ENCODE results near the gene GNA12.

GNA12 gene

DNA sequence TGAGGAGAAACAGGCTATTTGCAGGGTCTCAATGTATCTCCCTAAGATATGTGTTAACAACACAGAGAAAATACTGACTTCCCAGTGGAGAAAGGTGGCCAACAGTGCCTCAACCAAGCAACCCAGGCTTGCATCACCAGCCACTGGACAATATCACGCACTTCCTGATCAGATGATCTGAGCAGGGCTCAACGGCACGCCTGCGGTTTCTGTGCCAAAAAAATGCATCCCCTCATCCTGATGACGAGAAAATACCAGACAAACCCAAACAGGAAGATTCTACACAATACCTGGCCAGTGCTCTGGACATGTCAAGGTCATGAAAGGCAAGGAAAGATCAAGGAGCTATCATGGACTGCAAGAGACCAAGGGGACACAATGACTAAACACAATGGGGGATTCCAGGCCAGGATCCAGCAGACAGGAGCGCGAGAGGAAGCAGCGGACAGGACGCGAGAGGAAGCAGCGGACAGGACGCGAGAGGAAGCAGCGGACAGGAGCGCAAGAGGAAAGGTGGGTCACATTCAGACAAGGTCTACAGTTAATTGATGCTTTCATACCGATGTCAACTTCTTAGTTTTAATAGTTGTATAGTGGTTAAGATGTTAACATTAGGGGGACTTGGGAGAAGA, 51.1 kb downstream of the GNA12 start:
- Histone ChIP-seq H3K9ac (ENCODE audit: low read depth, low read length) (no peak overlapping the region), H3K4me3 (ENCODE audit: low read depth in 1 of 2, low read length in 2 of 2) (no peak overlapping the region), H3K36me3 (ENCODE audit: insufficient read depth, low read length) (peaks cover 48% of the 10 kb centered on the region), H3K9me3 (ENCODE audit: insufficient read depth, low read length, severe bottlenecking) (no peaks in the 10 kb centered on the region), H3K27me3 (ENCODE audit: insufficient read depth, low read length, poor library complexity) (no peaks in the 10 kb centered on the region), H3K27ac (ENCODE audit: low read length) (no peak overlapping the region), H3K4me2 (ENCODE audit: insufficient read depth, low read length) (no peak overlapping the region), H2AFZ (ENCODE audit: low read depth, low read length) (no peak overlapping the region), H3K4me1 (ENCODE audit: insufficient read depth, low read length) (no peaks in the 10 kb centered on the region), H3K79me2 (ENCODE audit: insufficient read depth, low read length) (peaks cover 17% of the 10 kb centered on the region), H4K20me1 (ENCODE audit: insufficient read depth, low read length) (peaks cover 15% of the 10 kb centered on the region; the same call in 1 of the 2 replicates)
- TF ChIP-seq EZH2 (IDR thresholded peaks at IDR 0.05; ENCODE audit: borderline replicate concordance, low read depth, low read length, severe bottlenecking): no peak
- TF ChIP-seq, protein P1, sequence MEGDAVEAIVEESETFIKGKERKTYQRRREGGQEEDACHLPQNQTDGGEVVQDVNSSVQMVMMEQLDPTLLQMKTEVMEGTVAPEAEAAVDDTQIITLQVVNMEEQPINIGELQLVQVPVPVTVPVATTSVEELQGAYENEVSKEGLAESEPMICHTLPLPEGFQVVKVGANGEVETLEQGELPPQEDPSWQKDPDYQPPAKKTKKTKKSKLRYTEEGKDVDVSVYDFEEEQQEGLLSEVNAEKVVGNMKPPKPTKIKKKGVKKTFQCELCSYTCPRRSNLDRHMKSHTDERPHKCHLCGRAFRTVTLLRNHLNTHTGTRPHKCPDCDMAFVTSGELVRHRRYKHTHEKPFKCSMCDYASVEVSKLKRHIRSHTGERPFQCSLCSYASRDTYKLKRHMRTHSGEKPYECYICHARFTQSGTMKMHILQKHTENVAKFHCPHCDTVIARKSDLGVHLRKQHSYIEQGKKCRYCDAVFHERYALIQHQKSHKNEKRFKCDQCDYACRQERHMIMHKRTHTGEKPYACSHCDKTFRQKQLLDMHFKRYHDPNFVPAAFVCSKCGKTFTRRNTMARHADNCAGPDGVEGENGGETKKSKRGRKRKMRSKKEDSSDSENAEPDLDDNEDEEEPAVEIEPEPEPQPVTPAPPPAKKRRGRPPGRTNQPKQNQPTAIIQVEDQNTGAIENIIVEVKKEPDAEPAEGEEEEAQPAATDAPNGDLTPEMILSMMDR (IDR thresholded peaks at IDR 0.05; ENCODE audit: borderline replicate concordance, extremely low read depth, low read length, poor library complexity, severe bottlenecking): no peak
- ATAC-seq (ENCODE audit: insufficient read depth, low read depth) (no peak), DNase-seq (no peak)

DNA sequence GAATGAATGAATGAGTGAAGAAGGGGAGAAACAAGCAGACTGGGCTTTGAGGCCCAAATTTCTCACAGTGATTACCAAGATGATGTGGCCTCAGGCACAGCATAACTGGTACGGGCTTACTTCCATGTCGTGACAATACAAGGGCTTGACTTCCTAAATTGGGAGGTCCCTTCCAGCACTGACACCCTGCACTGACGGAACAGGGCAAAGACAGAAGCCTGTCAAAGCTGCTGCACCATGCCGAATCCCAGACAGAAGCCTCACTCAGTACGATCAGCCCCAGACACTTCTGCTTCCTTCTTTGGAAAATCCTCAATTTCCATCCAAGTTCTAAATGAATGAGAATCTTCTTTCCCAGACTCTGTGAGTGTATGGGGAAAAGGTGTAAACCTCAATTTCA, 51.9 kb downstream of the GNA12 start:
- H4K20me1 ChIP-seq (ENCODE audit: insufficient read depth, low read length): peaks cover 11% of the 10 kb centered on the region; the same call in 1 of the 2 replicates
- no peaks in the 10 kb centered on the region for H3K27me3 ChIP-seq (ENCODE audit: insufficient read depth, low read length, poor library complexity)
- peaks cover 48% of the 10 kb centered on the region for H3K36me3 ChIP-seq (ENCODE audit: insufficient read depth, low read length)
- ATAC-seq (ENCODE audit: insufficient read depth, low read depth) (no peak), DNase-seq (no peak)
- no peak overlapping the region for H3K9ac ChIP-seq (ENCODE audit: low read depth, low read length)
- peaks cover 10% of the 10 kb centered on the region for H3K79me2 ChIP-seq (ENCODE audit: insufficient read depth, low read length)
- H2AFZ ChIP-seq (ENCODE audit: low read depth, low read length): no peak overlapping the region
- H3K4me1 ChIP-seq (ENCODE audit: insufficient read depth, low read length): no peaks in the 10 kb centered on the region
- no peak for TF ChIP-seq EZH2 (IDR thresholded peaks at IDR 0.05; ENCODE audit: borderline replicate concordance, low read depth, low read length, severe bottlenecking)
- TF ChIP-seq, protein P1 (IDR thresholded peaks at IDR 0.05; ENCODE audit: borderline replicate concordance, extremely low read depth, low read length, poor library complexity, severe bottlenecking): no peak
- no peaks in the 10 kb centered on the region for H3K9me3 ChIP-seq (ENCODE audit: insufficient read depth, low read length, severe bottlenecking)
- no peak overlapping the region for H3K4me2 ChIP-seq (ENCODE audit: insufficient read depth, low read length)
- H3K4me3 ChIP-seq (ENCODE audit: low read depth in 1 of 2, low read length in 2 of 2): no peak overlapping the region
- H3K27ac ChIP-seq (ENCODE audit: low read length): no peak overlapping the region

DNA sequence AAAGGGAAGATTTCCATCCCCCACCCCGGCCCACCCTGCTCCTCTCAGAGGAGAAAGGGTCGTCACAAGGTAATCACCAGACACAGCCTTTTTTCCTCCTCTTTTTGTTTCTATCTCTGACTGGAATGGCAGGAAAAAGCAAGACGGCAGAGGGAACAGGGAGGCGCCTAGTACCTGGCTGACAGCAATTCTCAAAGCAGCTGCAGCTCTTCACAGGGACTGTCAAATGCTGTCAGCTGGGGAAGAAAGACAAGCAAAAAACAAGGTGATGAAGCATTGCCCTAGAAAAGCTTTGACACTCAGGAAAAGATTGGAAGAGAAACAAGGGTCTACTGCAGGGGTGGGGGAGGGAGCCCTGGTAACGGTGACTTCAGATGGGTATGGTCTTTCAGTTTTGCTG, 52.7 kb downstream of the GNA12 start:
- Histone ChIP-seq H3K79me2 (ENCODE audit: insufficient read depth, low read length) (0 out of 2 replicates have a peak, but pooled peaks cover 2% of the 10 kb centered on the region), H4K20me1 (ENCODE audit: insufficient read depth, low read length) (0 out of 2 replicates have a peak, but pooled peaks cover 5% of the 10 kb centered on the region), H3K9ac (ENCODE audit: low read depth, low read length) (no peak overlapping the region), H3K4me3 (ENCODE audit: low read depth in 1 of 2, low read length in 2 of 2) (no peak overlapping the region), H3K27me3 (ENCODE audit: insufficient read depth, low read length, poor library complexity) (no peaks in the 10 kb centered on the region), H2AFZ (ENCODE audit: low read depth, low read length) (no peak overlapping the region), H3K4me2 (ENCODE audit: insufficient read depth, low read length) (no peak overlapping the region), H3K9me3 (ENCODE audit: insufficient read depth, low read length, severe bottlenecking) (no peaks in the 10 kb centered on the region), H3K27ac (ENCODE audit: low read length) (no peak overlapping the region), H3K36me3 (ENCODE audit: insufficient read depth, low read length) (peaks cover 55% of the 10 kb centered on the region), H3K4me1 (ENCODE audit: insufficient read depth, low read length) (no peaks in the 10 kb centered on the region)
- no peak for DNase-seq
- no peak for TF ChIP-seq EZH2 (IDR thresholded peaks at IDR 0.05; ENCODE audit: borderline replicate concordance, low read depth, low read length, severe bottlenecking)
- TF ChIP-seq, protein P1 (IDR thresholded peaks at IDR 0.05; ENCODE audit: borderline replicate concordance, extremely low read depth, low read length, poor library complexity, severe bottlenecking): no peak
- no peak for ATAC-seq (ENCODE audit: insufficient read depth, low read depth)

All from DND-41 (cell line).